ENCODE results near the gene NPIPA3. TPM values are rescaled to one million over a fixed set of nuclear protein-coding genes. Genes with fewer than 3 reads are reported as not detected.
"Not testable (repeated sequence)": the region's sequence is repeated elsewhere in the genome, so short reads cannot be mapped to it uniquely, and the experiment has no call there.

The NPIPA3 gene
- total and polyA plus RNA-seq, 7 experiments from 2014 or later, result 0.34 to 6.9 (median 3.1) TPM; not detected in 2

DNA sequence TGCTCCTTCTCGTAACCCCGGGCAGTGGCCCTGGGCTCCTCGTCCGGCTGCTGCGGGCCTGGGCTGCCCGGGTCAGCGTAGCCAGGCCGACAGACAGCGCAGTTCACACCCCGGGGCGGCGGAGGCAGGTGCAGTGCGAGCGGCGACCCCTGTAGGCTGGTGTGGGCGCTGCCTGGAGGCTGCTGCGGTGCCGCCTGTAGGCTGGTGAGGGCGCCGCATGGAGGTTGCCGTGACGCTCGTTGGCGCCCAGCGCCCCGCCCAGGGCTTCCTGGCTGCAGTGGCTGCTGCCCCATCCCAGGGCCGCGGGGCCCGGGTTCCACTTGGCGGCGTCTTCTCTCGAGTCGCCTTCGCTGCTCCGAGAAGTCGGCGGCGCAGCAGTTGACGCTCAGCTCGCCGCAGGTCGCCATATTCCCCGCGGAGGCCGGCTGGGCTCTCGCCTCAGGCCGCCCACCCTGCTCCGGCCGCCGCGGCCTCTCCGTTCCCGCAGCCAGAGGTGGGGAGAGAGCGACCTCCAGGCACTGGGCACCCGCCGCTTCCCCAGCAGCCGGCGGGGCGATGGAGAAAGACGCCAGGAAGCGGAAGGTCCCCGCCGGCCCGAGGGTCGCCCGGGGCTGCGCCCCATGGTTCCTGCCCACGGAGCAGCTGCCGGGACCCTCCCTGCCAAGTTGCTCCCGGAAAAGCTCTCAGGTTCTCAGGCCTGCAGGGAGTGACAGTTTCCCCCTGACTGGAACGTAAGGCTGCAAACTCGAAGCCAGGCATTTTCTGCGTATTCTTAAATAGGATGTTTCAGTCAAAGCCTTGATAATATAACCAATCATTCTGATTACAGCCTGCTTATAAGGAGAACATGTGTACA is 39.3 kb downstream of the NPIPA3 start, which contains the start of gene NPIPA2:
Gene NPIPA2, plus strand, starts transcription at position 261 of the 856 bp plus-strand sequence. CDS start 5,533 bp downstream, outside the sequence.
- H3K9me3 ChIP-seq (ENCODE audit: control insufficient read depth in 2 of 3, low read length in 3 of 3); H3K4me1 Mint-ChIP-seq; intact Hi-C loops (cut with micrococcal nuclease); H3K4me3 ChIP-seq (ENCODE audit: low read length); H3K27me3 ChIP-seq (ENCODE audit: control insufficient read depth in 2 of 2, insufficient read depth in 2 of 2, low read length in 2 of 2); H3K9me3 Mint-ChIP-seq; H3K36me3 Mint-ChIP-seq; POLR2A ChIA-PET; H3K36me3 ChIP-seq (ENCODE audit: control insufficient read depth in 2 of 3, insufficient read depth in 3 of 3, low read length in 3 of 3); H3K27ac Mint-ChIP-seq; H3K4me1 ChIP-seq (ENCODE audit: control insufficient read depth in 2 of 2, insufficient read depth in 2 of 2, low read length in 2 of 2); DNase-seq; CTCF ChIA-PET; H3K27me3 Mint-ChIP-seq; H3K4me3 Mint-ChIP-seq; H3K27ac ChIP-seq (ENCODE audit: low read depth, low read length): not testable (repeated sequence)
- peak; percentile 100 for ATAC-seq

DNA sequence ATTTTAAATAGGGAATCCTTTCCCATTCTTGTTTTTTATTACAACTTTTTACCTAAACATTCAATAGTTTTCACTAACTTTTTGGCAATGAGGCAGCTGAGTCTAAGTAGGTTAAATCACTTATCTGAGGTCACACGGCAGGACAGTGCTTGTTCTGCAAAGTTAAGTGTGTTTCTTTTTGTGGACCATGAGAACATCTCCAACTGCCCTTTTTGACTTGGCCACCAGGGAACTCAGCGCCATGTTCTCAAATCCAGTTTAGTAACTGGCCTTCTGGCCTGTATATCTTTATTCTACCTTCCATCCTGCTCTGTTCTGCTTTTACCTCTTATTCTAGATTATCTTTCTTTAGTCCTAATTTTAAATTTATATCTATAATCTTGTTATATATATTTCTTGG is 70.4 kb downstream of the NPIPA3 start:
- H3K4me3 ChIP-seq (ENCODE audit: low read length); DNase-seq; intact Hi-C loops (cut with micrococcal nuclease); H3K9me3 ChIP-seq (ENCODE audit: control insufficient read depth in 2 of 3, low read length in 3 of 3); H3K36me3 Mint-ChIP-seq; H3K4me1 Mint-ChIP-seq; H3K27me3 Mint-ChIP-seq; H3K36me3 ChIP-seq (ENCODE audit: control insufficient read depth in 2 of 3, insufficient read depth in 3 of 3, low read length in 3 of 3); H3K9me3 Mint-ChIP-seq; CTCF ChIA-PET; H3K4me1 ChIP-seq (ENCODE audit: control insufficient read depth in 2 of 2, insufficient read depth in 2 of 2, low read length in 2 of 2); H3K27ac ChIP-seq (ENCODE audit: low read depth, low read length); POLR2A ChIA-PET; H3K27ac Mint-ChIP-seq; ATAC-seq; H3K4me3 Mint-ChIP-seq; H3K27me3 ChIP-seq (ENCODE audit: control insufficient read depth in 2 of 2, insufficient read depth in 2 of 2, low read length in 2 of 2): not testable (repeated sequence)

DNA sequence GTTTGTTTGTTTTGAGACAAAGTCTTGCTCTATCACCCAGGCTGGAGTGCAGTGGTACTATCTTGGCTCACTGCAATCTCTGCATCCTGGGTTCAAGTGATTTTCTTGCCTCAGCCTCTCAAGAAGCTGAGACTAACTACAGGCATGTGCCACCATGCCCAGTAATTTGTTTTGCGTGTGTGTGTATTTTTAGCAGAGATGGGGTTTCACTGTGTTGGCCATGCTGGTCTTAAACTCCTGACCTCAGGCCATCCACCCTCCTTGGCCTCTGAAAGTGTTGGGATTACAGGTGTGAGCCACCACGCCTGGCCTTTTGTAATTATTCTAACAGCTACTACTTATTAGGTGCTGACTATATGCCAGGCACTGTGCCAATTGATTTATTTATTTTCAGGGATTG is 72.4 kb downstream of the NPIPA3 start:
- H3K27ac ChIP-seq (ENCODE audit: low read depth, low read length); H3K4me1 ChIP-seq (ENCODE audit: control insufficient read depth in 2 of 2, insufficient read depth in 2 of 2, low read length in 2 of 2); intact Hi-C loops (cut with micrococcal nuclease); H3K36me3 Mint-ChIP-seq; POLR2A ChIA-PET; H3K9me3 Mint-ChIP-seq; ATAC-seq; H3K36me3 ChIP-seq (ENCODE audit: control insufficient read depth in 2 of 3, insufficient read depth in 3 of 3, low read length in 3 of 3); H3K9me3 ChIP-seq (ENCODE audit: control insufficient read depth in 2 of 3, low read length in 3 of 3); H3K4me3 Mint-ChIP-seq; H3K27ac Mint-ChIP-seq; H3K27me3 Mint-ChIP-seq; H3K4me3 ChIP-seq (ENCODE audit: low read length); CTCF ChIA-PET; DNase-seq; H3K27me3 ChIP-seq (ENCODE audit: control insufficient read depth in 2 of 2, insufficient read depth in 2 of 2, low read length in 2 of 2); H3K4me1 Mint-ChIP-seq: not testable (repeated sequence)

Other genes with a start within 250 kb of the NPIPA3 start
- gene PARN, start 73.2 kb upstream of the NPIPA3 start, total RNA-seq, result 10 to 100 TPM; 41.6 to 50.0 (median 46.9) TPM
- 10 to 100 TPM; 44.7 to 51.4 TPM for gene PARN, start 73.2 kb upstream of the NPIPA3 start, polyA plus RNA-seq
- gene BFAR, start 70.5 kb upstream of the NPIPA3 start, total RNA-seq, result 10 to 100 TPM; 43.9 to 82.0 (median 66.0) TPM
- gene BFAR, start 70.5 kb upstream of the NPIPA3 start, polyA plus RNA-seq, result 10 to 100 TPM; 36.3 to 51.0 TPM
- not detected for gene PLA2G10, start 9.1 kb upstream of the NPIPA3 start, total RNA-seq
- gene PLA2G10, start 9.1 kb upstream of the NPIPA3 start, polyA plus RNA-seq, result not detected
- gene NPIPA2, start 39.1 kb downstream of the NPIPA3 start, total RNA-seq, result 10 to 100 TPM in 1 of 5 experiments, 1 to 10 TPM in 4; 4.3 to 12.4 (median 9.0) TPM
- gene NPIPA2, start 39.1 kb downstream of the NPIPA3 start, polyA plus RNA-seq, result not detected
- gene NOMO1, start 130.3 kb downstream of the NPIPA3 start, total RNA-seq, result 10 to 100 TPM; 31.8 to 52.6 (median 35.0) TPM
- gene NOMO1, start 130.3 kb downstream of the NPIPA3 start, polyA plus RNA-seq, result 10 to 100 TPM; 23.3 to 38.3 TPM
- gene NPIPA1, start 234.0 kb downstream of the NPIPA3 start, total RNA-seq, result 100 to 1,000 TPM; 100 to 181 (median 141) TPM
- 1 to 10 TPM; 1.6 to 6.4 TPM for gene NPIPA1, start 234.0 kb downstream of the NPIPA3 start, polyA plus RNA-seq